ENCODE measurements around the gene NCKAP5. TPM values are rescaled to one million over a fixed set of nuclear protein-coding genes. Genes with fewer than 3 reads are reported as not detected.

NCKAP5 gene
- total and polyA plus RNA-seq, 2 of the 8 experiments (the other 6 are each of a cell fraction or from before 2014, with no cell fraction given): 0.27 to 0.86 TPM

DNA sequence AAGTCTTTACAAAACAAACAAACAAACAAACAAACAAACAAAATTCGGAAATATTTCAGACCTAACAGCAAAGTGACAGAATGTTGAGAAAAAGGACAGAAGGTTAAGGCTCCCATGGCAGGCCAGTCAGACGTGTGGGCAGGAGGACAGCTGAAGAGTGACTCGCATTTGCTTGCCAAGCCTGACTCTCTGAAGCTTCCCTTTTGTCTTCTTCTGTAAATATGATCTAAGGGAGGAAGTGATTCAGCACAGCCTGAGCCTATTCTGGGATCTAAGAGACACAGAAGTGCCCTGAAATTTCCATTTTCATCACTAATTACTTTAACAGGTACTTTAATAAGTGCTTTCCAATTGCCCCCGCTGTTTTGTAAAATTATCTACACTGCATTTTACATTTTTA is 764.2 kb downstream of the NCKAP5 start (continued):
- TF ChIP-seq SIRT6 (IDR thresholded peaks at IDR 0.05; ENCODE audit: low read length): no peak
- TF ChIP-seq ATF3 (IDR thresholded peaks at IDR 0.05; ENCODE audit: insufficient read depth, low read depth, low read length): no peak
